Muscle of back (tissue), 13 donors: ENCODE data around the gene OR52N1. TPM values are rescaled to one million over a fixed set of nuclear protein-coding genes. Genes with fewer than 3 reads are reported as not detected.

Experiments
- DNase-seq, 3 donors: peaks; one replicate each; pipeline versions ENCODE4 v3.0.0 to v3.0.0-alpha.2; 2013
- long read RNA-seq, 9 donors: transcript quantifications; one replicate each; lab custom pipeline, GENCODE V29; 2026
- polyA plus RNA-seq, 10 donors: library from polyadenylated mRNA; unstranded; fragments of 120-200 nt; gene quantifications; one replicate each; pipeline ENCODE4 v1.2.1, GENCODE V29; 2013; ENCODE audit not compliant: insufficient read length in 10 of 10

OR52N1 gene
- polyA plus RNA-seq, result not detected
- long read RNA-seq, donor 1, result 0 reads
- long read RNA-seq, donor 2, result 0 reads
- long read RNA-seq, donor 3, result 0 reads
- long read RNA-seq, donor 4, result 0 reads
- long read RNA-seq, donor 5, result 0 reads
- long read RNA-seq, donor 6, result 0 reads
- long read RNA-seq, donor 7, result 0 reads
- long read RNA-seq, donor 8, result 0 reads
- long read RNA-seq, donor 9, result 0 reads

DNA sequence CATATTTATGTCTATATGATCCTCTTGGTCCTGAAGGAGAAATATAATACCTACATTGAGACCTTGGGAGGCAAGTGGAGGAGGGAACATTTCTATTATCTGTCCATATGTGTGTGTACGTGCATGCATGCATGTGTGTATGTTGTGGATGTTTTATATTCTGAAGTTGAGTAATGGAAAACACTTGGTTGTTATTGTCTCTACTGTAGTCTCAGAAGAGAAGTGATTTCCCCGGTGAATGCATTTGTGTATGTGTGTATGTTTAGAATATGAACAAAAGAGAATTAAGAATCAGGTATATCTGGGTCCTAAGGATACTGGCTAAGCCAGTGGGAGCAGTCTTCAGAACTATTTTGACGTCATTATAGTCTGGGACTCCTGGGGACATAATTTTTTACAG lies at the start of gene OR52N1:
Gene OR52N1 (minus strand): TSS at position 101 of the 400 bp plus-strand sequence. CDS start 2,449 bp downstream, outside the sequence.
- no peak for DNase-seq

DNA sequence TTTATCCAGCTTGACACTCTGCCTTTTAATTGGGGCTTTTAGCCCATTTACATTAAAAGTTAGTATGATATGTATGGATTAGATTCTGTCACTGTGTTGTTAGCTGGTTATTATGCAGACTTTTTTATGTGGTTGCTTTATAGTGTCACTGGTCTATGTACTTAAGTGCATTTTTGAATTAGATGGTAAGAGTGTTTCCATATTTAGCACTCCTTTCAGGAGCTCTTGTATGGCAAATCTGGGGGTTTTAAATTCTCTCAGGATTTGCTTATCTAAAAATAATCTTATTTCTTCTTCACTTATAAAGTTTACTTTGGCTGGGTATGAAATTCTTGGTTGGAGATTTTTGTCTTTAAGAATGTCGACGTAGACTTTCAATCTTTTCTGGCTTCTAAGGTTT lies 46.6 kb upstream of the OR52N1 start:
- no peak for DNase-seq

DNA sequence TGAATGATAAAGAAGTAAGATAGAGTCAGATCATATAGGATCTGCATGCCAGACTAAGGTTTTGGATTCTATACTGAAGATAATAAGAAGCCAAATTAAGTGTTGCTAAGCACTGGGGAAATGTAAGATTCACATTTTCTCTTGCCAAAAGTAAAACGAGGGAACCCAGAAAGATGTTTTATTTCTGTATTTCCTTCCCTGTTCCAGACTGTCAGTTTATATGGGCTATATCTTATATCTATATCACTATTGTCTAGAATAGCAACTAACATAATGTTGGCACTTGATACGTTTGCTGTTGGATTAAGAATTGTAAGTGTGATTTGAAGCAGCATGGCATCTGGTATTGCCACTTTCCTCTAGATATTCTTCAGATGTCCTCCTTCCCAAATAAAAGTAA lies 42.4 kb upstream of the OR52N1 start:
- DNase-seq, result no peak

DNA sequence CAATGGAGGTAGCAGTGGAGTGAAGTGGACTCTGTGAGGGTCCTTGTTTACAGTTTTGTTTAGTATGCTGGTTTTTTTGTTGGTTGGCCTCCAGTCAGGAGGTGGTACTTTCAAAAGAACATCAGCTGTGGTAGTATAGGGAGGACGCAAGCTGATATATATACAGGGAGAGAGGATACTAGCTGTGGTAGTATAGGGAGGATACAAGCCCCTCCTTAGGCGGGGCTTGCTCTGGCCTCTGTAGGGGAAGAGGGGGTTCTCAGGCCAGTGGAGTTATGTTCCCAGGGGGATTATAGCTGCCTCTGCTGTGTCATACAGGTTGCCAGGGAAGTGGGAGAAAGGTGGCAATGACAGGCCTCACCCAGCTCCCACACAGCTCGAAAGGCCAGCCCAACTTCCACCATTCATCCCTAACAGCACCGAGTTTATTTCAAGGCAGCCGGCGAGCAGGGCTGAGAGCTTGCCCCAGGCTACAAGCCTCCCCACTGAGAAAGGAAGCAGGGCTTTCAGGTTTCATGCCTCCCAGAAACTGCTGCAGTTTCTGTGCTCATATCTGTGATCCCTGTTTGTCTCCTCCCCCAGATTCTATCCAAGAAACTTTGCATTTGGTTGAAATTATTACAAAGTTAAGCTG lies 40.2 kb upstream of the OR52N1 start:
- no peak for DNase-seq

- no peak for DNase-seq
Observed at GRCh38 chr11:5818245-5818886, 27.3 kb upstream of the OR52N1 start.

- DNase-seq, result peak in 2 of 3 donors; percentile 4 to 5
Observed at GRCh38 chr11:5815534-5815933, 24.5 kb upstream of the OR52N1 start.

GRCh38 chr11:5809905-5810795 lies 19.1 kb upstream of the OR52N1 start:
- DNase-seq, result no peak

GRCh38 chr11:5809122-5809519 lies 18.1 kb upstream of the OR52N1 start:
- peak in 1 of 3 donors; percentile 7 for DNase-seq

- DNase-seq, result peak; percentile 62 to 81 (median 74)
Observed at GRCh38 chr11:5808500-5809121, 17.5 kb upstream of the OR52N1 start, which contains the start of gene OR52N2. Gene OR52N2 (plus strand): TSS chr11:5808924. CDS start chr11:5820336, 11,412 bp downstream.

DNA sequence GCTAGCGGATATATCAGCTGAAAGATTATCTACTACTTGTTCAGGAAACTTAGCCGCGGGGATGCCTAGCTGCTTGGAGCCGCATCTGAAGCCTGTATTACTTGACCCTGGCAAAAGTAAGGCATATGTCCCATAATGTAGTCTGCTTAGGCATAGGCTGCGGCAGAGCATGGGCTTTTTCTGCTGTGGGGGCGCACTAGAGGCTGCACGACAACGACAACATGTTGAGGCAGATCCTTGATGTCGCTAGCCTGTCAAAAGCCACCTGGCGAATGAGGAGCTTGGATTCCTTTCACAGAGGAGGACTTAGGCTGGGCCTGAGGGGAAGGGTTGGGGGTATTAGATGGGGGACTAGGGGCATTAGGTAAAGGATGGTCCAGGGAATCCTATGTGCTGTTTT lies 16.5 kb upstream of the OR52N1 start:
- DNase-seq, result no peak

- DNase-seq, result no peak
Observed at GRCh38 chr11:5803982-5804381, 12.9 kb upstream of the OR52N1 start.

DNA sequence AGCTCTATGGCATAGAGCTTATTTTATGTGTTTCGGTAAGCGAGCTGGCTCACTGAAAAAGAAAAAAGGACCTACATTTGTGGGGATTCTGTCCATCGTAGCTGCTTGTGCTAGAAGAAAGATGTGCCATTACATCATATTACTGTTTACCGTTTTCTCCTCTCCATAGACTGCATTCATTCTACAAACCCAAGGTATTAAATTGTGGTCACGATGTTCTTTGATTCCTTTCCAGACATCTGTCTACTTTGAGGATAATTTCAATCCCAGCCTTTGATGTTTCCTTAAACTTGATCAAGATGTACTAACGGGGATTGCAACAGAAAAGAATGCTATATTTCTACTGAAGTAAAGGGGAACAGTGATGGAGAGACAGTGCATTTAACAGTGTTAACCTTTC lies 5.5 kb upstream of the OR52N1 start:
- no peak for DNase-seq

- DNase-seq, result no peak
Observed at GRCh38 chr11:5783255-5783654, 7.8 kb downstream of the OR52N1 start, which contains the start of gene OR52N5. Gene OR52N5 (minus strand): TSS chr11:5783355. CDS start chr11:5778634, 4,721 bp downstream.

DNA sequence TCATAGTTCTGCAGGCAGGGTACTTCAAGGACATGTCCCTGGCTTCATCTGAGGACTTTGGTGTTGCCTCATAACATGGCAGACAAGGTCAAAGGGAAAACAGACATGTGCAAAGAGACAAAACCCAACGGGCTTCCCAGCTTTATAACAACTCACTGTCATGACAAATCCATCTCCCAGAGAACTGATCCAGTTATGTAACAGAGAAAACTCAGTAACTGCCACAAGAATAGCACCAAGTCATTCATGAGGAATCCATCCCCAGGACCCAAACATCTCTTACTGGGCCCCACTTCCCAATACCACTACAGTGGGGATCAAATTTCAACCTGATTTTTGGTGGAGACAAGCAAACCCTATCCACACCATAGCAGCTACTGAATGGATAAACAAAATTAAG lies 24.0 kb downstream of the OR52N1 start:
- DNase-seq, result no peak

- no peak for DNase-seq
Observed at GRCh38 chr11:5753943-5754342, 37.1 kb downstream of the OR52N1 start, which contains the start of gene OR52N4. Gene OR52N4 (plus strand): TSS chr11:5754243. CDS start chr11:5754741, 498 bp downstream.

GRCh38 chr11:5749836-5750235 lies 41.2 kb downstream of the OR52N1 start:
- DNase-seq, result no peak

GRCh38 chr11:5746614-5747013 lies 44.5 kb downstream of the OR52N1 start:
- DNase-seq, result no peak

- no peak for DNase-seq
Observed at GRCh38 chr11:5738431-5738830, 52.6 kb downstream of the OR52N1 start.

DNA sequence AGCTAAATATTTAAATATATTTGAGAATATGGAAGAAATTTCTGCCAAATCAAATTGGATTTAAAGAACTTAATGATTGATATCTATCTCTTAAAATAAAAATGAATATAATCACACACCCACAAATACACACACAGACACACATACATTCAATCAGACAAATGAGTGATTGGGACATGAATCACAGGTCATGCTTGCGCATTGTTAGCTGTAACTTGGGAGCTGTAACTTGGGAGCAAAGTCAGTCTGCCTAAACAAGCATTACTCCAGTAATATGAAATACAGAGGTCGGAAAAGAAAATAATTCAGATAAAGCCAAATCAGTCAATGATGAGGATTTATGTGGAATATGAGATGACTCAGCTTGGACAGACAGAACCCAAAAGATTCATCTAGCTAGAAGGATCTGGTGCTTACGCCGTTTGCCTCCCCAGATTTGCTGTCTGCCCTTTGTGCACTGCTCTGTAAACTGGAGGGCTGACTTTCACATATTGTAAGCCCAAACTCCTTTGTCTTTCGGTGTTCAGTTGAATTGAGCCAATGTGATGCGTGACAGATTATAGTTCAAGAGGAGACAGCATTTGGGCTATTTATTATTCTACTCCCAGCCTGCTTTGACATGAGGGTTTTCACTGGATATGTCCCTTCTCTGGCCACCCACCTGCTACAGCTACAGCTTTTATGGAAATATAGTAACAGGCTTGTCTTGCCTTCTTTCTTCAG lies 53.2 kb downstream of the OR52N1 start:
- no peak for DNase-seq

DNA sequence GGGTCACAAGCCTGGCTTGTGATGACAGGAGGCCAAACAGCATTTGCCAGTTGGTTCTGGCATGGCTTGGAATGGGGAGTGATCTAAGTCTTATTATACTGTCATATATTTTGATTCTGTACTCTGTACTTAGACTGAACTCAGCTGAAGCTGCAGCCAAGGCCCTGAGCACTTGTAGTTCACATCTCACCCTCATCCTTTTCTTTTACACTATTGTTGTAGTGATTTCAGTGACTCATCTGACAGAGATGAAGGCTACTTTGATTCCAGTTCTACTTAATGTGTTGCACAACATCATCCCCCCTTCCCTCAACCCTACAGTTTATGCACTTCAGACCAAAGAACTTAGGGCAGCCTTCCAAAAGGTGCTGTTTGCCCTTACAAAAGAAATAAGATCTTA lies 54.0 kb downstream of the OR52N1 start:
- DNase-seq, result no peak
